Parathyroid adenoma (tissue), 2 donors: ENCODE results near the gene BOD1.

Experiments used
- H2AFZ ChIP-seq: fragments of 300-600 bp; sonication (generic); one replicate; pipeline ENCODE4 v1.7.0; 2017; ENCODE audit warnings: antibody characterized with exemption, mild to moderate bottlenecking
- H3K27ac ChIP-seq: fragments of 300-600 bp; sonication (generic); one replicate; pipeline ENCODE4 v1.7.0; 2017
- H3K27me3 ChIP-seq: fragments of 300-600 bp; sonication (generic); one replicate; pipeline ENCODE4 v1.7.0; 2017; ENCODE audit warnings: low read length; ENCODE audit not compliant: control insufficient read depth, insufficient read depth
- H3K36me3 ChIP-seq: fragments of 300-600 bp; sonication (generic); one replicate; pipeline ENCODE4 v1.7.0; 2017; ENCODE audit warnings: low read length; ENCODE audit not compliant: control insufficient read depth, insufficient read depth
- H3K4me1 ChIP-seq: fragments of 300-600 bp; sonication (generic); one replicate; pipeline ENCODE4 v1.7.0; 2017; ENCODE audit warnings: control low read depth
- H3K4me2 ChIP-seq: fragments of 300-600 bp; sonication (generic); one replicate; pipeline ENCODE4 v1.7.0; 2017; ENCODE audit warnings: low read length
- H3K4me3 ChIP-seq: fragments of 300-600 bp; sonication (generic); one replicate; pipeline ENCODE4 v1.7.0; 2017; ENCODE audit warnings: low read depth, low read length
- H3K79me2 ChIP-seq: fragments of 300-600 bp; sonication (generic); one replicate; pipeline ENCODE4 v1.7.0; 2017; ENCODE audit warnings: control low read depth
- H3K9ac ChIP-seq: fragments of 300-600 bp; sonication (generic); one replicate; pipeline ENCODE4 v1.7.0; 2017; ENCODE audit warnings: mild to moderate bottlenecking
- H3K9me3 ChIP-seq: fragments of 300-600 bp; sonication (generic); one replicate; pipeline ENCODE4 v1.7.0; 2017; ENCODE audit warnings: low read length; ENCODE audit not compliant: control insufficient read depth
- TF ChIP-seq, protein P1 (sequence below): fragments of 300-600 bp; sonication (generic); IDR thresholded peaks from one replicate; pipeline ENCODE4 v1.7.0; 2017; ENCODE audit warnings: antibody characterized with exemption, mild to moderate bottlenecking
- donor health status: primary hyperparathyroidism.

The BOD1 gene

DNA sequence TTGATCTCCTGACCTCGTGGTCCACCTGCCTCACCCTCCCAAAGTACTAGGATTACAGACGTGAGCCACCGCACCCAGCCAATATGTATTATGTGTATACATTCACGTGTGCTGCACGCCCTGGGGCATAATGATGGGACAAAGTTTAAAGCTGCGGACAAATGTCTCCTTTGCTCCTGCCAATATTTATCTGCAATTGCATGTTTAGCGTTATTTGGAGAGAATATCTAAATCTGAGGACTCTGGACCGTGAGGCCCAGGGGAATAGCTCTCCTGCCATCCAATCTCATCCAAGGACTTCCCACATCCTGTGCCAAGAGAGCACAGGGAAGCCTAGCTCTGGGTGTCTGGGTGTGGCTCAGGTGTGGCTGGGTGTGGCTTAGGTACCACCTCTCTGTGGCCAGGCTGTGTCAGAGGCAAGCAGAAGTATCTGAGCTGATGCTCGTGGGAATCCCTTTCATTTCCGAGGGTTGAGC lies 6.9 kb upstream of the BOD1 start:
- Histone ChIP-seq H3K27ac (peak overlapping the region; percentile 99), H3K9ac (no peak overlapping the region)

DNA sequence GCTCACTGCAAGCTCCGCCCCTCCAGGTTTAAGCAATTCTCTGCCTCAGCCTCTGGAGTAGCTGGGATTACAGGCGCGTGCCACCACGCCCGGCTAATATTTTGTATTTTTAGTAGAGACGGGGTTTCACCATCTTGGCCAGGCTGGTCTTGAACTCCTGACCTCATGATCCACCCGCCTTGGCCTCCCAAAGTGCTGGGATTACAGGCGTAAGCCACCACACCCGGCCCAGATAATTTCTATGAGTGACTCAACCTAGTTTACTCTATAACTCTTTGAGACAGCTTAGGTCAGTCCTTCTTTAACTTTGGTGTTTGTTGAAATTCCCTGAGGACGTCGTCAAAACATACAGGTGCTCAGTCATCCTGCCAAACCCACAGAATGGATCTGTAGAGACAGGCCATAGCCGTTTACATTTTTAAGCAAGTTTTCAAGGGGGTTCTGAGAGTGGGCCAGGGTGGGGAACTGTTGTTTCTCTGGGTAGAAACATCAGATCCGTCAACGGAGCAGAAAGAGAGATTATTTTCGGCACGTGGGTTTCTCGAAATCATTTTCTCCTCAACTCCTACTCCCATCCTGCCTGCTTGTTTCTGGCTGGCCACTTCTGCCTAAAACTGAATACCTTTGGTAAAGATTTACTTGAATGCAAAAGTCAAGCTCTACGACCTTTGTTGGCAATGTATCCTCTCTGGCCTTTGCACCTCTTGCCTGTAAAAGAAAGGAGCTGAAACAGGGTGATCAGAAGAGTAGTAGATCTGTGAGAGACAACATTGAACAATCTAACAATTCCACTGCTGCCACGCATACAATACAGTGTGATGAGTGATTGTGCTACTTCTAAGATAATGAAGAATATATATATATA lies 6.0 kb upstream of the BOD1 start:
- Histone ChIP-seq H3K4me3 (no peak overlapping the region), H3K4me2 (no peak overlapping the region), H3K27me3 (no peaks in the 10 kb centered on the region), H3K9me3 (no peaks in the 10 kb centered on the region), H3K36me3 (no peaks in the 10 kb centered on the region), H2AFZ (peak overlapping the region; percentile 19), H3K4me1 (peaks cover 43% of the 10 kb centered on the region), H3K27ac (peak overlapping the region; percentile 21), H3K9ac (no peak overlapping the region), H3K79me2 (peaks cover 8% of the 10 kb centered on the region)
- TF ChIP-seq, protein P1, sequence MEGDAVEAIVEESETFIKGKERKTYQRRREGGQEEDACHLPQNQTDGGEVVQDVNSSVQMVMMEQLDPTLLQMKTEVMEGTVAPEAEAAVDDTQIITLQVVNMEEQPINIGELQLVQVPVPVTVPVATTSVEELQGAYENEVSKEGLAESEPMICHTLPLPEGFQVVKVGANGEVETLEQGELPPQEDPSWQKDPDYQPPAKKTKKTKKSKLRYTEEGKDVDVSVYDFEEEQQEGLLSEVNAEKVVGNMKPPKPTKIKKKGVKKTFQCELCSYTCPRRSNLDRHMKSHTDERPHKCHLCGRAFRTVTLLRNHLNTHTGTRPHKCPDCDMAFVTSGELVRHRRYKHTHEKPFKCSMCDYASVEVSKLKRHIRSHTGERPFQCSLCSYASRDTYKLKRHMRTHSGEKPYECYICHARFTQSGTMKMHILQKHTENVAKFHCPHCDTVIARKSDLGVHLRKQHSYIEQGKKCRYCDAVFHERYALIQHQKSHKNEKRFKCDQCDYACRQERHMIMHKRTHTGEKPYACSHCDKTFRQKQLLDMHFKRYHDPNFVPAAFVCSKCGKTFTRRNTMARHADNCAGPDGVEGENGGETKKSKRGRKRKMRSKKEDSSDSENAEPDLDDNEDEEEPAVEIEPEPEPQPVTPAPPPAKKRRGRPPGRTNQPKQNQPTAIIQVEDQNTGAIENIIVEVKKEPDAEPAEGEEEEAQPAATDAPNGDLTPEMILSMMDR = no peak

More for the DNA sequence above, 6.9 kb upstream of the BOD1 start:
- Histone ChIP-seq H3K4me1 (peaks cover 53% of the 10 kb centered on the region), H3K4me3 (no peak overlapping the region), H3K4me2 (no peak overlapping the region), H3K36me3 (no peaks in the 10 kb centered on the region), H3K27me3 (no peaks in the 10 kb centered on the region), H3K79me2 (peaks cover 8% of the 10 kb centered on the region), H2AFZ (no peak overlapping the region), H3K9me3 (no peaks in the 10 kb centered on the region)
- TF ChIP-seq, protein P1 = no peak

DNA sequence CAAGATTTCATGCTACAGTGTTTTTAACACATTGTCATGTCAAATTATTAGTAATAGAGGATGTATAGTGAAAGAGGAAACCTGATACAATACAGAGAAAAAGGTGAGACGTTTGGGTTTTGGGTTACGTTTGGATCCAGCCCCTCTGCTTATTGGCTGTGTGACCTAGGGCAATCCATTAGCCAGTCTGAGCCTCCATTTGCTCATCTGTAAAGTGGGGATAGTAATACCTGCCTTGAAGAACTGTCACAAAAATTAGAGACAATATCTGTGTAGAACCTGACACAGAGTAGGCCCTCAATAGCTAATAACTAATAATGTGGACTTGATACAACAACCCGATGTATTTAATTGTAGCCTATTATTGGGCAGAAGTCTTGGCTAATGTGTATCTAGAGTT lies 4.3 kb upstream of the BOD1 start:
- Histone ChIP-seq H3K27ac (no peak overlapping the region), H3K4me2 (no peak overlapping the region), H3K9me3 (no peaks in the 10 kb centered on the region), H3K79me2 (peaks cover 8% of the 10 kb centered on the region), H3K4me3 (no peak overlapping the region), H3K4me1 (peaks cover 27% of the 10 kb centered on the region), H3K9ac (no peak overlapping the region), H3K36me3 (no peaks in the 10 kb centered on the region), H2AFZ (no peak overlapping the region), H3K27me3 (no peaks in the 10 kb centered on the region)
- TF ChIP-seq, protein P1 = no peak

DNA sequence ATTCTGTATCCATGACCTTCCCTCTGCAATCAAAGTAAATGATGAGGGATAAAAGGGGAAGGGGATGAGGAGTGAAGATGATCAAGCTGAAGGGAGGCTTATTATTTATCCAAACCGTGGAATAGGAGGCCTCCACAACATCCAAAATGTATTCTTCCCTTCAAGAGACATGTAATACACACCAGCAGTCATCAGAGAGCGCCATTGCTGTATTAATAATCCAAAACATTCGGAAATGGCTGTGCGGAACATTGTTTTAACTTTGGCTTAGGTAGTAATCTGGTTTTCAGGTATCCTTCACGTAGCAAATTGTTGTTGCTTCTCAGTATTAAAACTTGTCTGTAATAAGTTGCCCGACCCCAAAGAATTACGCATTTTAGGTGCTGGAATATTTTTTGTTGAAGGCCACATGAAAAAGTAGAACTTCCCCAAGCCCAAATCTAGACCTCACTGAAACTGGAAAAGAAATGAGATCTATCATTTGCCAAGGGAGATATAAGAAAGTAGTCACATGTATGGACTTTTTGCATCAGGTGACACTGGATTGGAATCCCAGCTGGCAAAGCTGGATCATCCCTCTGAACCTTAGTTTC lies 2.6 kb upstream of the BOD1 start:
- no peak overlapping the region for H3K4me2 ChIP-seq
- H3K4me3 ChIP-seq = no peak overlapping the region
- no peaks in the 10 kb centered on the region for H3K27me3 ChIP-seq
- TF ChIP-seq, protein P1 = peak; percentile 84
- H3K9ac ChIP-seq = no peak overlapping the region
- H3K36me3 ChIP-seq = no peaks in the 10 kb centered on the region
- peak overlapping the region; percentile 59 for H2AFZ ChIP-seq
- H3K79me2 ChIP-seq = peaks cover 24% of the 10 kb centered on the region
- peak overlapping the region; percentile 45 for H3K27ac ChIP-seq
- H3K4me1 ChIP-seq = peaks cover 24% of the 10 kb centered on the region
- H3K9me3 ChIP-seq = no peaks in the 10 kb centered on the region
